ENCODE data around the gene NTRK3.

GRCh38 chr15:88046576-88047129 is 209.9 kb downstream of the NTRK3 start:
- no peak for TF ChIP-seq SIN3A (IDR thresholded peaks at IDR 0.05; ENCODE audit: borderline replicate concordance, insufficient read depth, low read length)
- TF ChIP-seq POLR2AphosphoS5 (IDR thresholded peaks at IDR 0.05; ENCODE audit: low read depth, low read length): no peak

Data from PFSK-1 (cell line).